Tibial nerve (tissue), 4 donors: ENCODE results near the gene ROS1. TPM values are rescaled to one million over a fixed set of nuclear protein-coding genes. Genes with fewer than 3 reads are reported as not detected.

Experiments used
- DNase-seq, 2 donors: peaks; one replicate each; pipeline ENCODE4 v3.0.0-alpha.2; 2019; ENCODE audit warnings: low spot score in 2 of 2
- H3K27ac ChIP-seq, 4 donors: fragments of 200-600 bp; sonication (generic) in 3 of 4; one replicate each; pipeline ENCODE4 v1.5.1; 2017 to 2019; ENCODE audit warnings: mild to moderate bottlenecking in 1 of 4
- H3K27me3 ChIP-seq, 2 donors: fragments of 200-600 bp; sonication (generic) in 1 of 2; one replicate each; pipeline versions ENCODE4 v1.5.1 to v1.6.0; 2017 to 2019
- H3K36me3 ChIP-seq, 3 donors: fragments of 200-600 bp; sonication (generic); one replicate each; pipeline ENCODE4 v1.5.1; 2018 to 2019
- H3K4me1 ChIP-seq, 4 donors: fragments of 200-600 bp; sonication (generic) in 3 of 4; one replicate each; pipeline ENCODE4 v1.5.1; 2017 to 2019
- H3K4me3 ChIP-seq, 4 donors: fragments of 200-600 bp; sonication (generic) in 3 of 4; one replicate each; pipeline ENCODE4 v1.5.1; 2017 to 2019; ENCODE audit warnings: mild to moderate bottlenecking in 1 of 4, moderate library complexity in 1 of 4
- H3K9me3 ChIP-seq, 4 donors: fragments of 200-600 bp; sonication (generic) in 3 of 4; one replicate each; pipeline ENCODE4 v1.5.1; 2017 to 2019
- CTCF ChIP-seq, 5 experiments: fragments of 200-600 bp in 3 of 5; fragments of 450-650 bp in 2 of 5; sonication (generic) in 3 of 5; IDR thresholded peaks; one replicate each; pipeline ENCODE4 v1.5.1; 2016 to 2019; ENCODE audit warnings: antibody characterized with exemption in 5 of 5, mild to moderate bottlenecking in 3 of 5, moderate library complexity in 2 of 5
- EP300 ChIP-seq, 2 donors: sonication (generic); formaldehyde crosslinking; IDR thresholded peaks; one replicate each; pipeline ENCODE4 v1.6.1; 2017; ENCODE audit warnings: antibody characterized with exemption in 2 of 2, mild to moderate bottlenecking in 1 of 2
- POLR2A ChIP-seq, 2 donors: fragments of 450-650 bp; IDR thresholded peaks; one replicate each; pipeline ENCODE4 v1.6.1; 2017; ENCODE audit warnings: antibody characterized with exemption in 2 of 2, mild to moderate bottlenecking in 2 of 2, moderate library complexity in 2 of 2
- WGBS, 2 donors: methylation state at CpG; one replicate each; pipeline ENCODE4 v1.1.5; 2018; 5-methylcytosine and 5-hydroxymethylcytosine counted together
- total RNA-seq, 4 donors: library from RNA; depleted of rRNA; stranded (reverse); fragments of >200 nt; gene quantifications; one replicate each; pipeline ENCODE4 v1.1.0, GENCODE V29; 2016

The ROS1 gene
- total RNA-seq, 4 donors from 2014 or later: not detected

GRCh38 chr6:117440706-117441525, 15.2 kb upstream of the ROS1 start:
- no peak overlapping the region for H3K4me3 ChIP-seq
- TF ChIP-seq CTCF (IDR thresholded peaks at IDR 0.05) (no peak), POLR2A (IDR thresholded peaks at IDR 0.05) (no peak), EP300 (IDR thresholded peaks at IDR 0.05) (no peak)
- no peak for DNase-seq
- H3K27me3 ChIP-seq: no peaks in the 10 kb centered on the region
- no peak overlapping the region for H3K27ac ChIP-seq
- WGBS, 2 donors: 80 to 85% methylated on average over 2 of the region's 2 CpGs
- no peaks in the 10 kb centered on the region for H3K9me3 ChIP-seq
- H3K36me3 ChIP-seq: no peaks in the 10 kb centered on the region
- H3K4me1 ChIP-seq: no peaks in the 10 kb centered on the region

GRCh38 chr6:117432273-117432672, 6.5 kb upstream of the ROS1 start:
- H3K27ac ChIP-seq: no peak overlapping the region
- H3K36me3 ChIP-seq: no peaks in the 10 kb centered on the region
- H3K4me1 ChIP-seq: no peaks in the 10 kb centered on the region
- no peaks in the 10 kb centered on the region for H3K9me3 ChIP-seq
- TF ChIP-seq CTCF (IDR thresholded peaks at IDR 0.05) (no peak), EP300 (IDR thresholded peaks at IDR 0.05) (no peak), POLR2A (IDR thresholded peaks at IDR 0.05) (no peak)
- no peak overlapping the region for H3K4me3 ChIP-seq
- 88 to 91% methylated on average over 1 of the region's 1 CpG for WGBS, 2 donors
- no peak for DNase-seq
- no peaks in the 10 kb centered on the region for H3K27me3 ChIP-seq

DNA sequence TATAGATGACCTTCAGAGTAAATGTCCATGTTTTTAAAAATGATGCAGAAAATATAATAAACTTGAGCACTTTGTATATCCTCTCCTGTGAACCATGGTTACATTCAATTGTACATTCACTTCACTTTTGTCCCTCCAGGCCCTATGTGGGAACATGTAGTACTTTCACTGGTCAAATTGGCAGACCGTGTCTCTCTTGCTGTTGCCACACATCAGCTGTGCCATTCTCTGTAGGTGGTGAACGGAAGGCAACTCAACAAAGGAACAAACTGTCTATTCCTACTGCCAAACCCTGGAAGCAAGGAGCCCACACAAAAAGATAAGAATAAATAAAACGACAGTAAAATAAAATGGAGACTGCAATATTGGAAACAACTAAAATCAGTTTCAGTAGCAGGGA, 2.0 kb downstream of the ROS1 start:
- TF ChIP-seq EP300 (IDR thresholded peaks at IDR 0.05) (peak in 1 of 2 donors; percentile 45), CTCF (IDR thresholded peaks at IDR 0.05) (no peak), POLR2A (IDR thresholded peaks at IDR 0.05) (no peak)
- no peaks in the 10 kb centered on the region for H3K27me3 ChIP-seq
- no peaks in the 10 kb centered on the region for H3K4me1 ChIP-seq
- H3K36me3 ChIP-seq: no peaks in the 10 kb centered on the region
- 54 to 57% methylated on average over 3 of the region's 3 CpGs for WGBS, 2 donors
- H3K27ac ChIP-seq: no peak overlapping the region
- H3K9me3 ChIP-seq: no peaks in the 10 kb centered on the region
- no peak for DNase-seq
- no peak overlapping the region for H3K4me3 ChIP-seq

DNA sequence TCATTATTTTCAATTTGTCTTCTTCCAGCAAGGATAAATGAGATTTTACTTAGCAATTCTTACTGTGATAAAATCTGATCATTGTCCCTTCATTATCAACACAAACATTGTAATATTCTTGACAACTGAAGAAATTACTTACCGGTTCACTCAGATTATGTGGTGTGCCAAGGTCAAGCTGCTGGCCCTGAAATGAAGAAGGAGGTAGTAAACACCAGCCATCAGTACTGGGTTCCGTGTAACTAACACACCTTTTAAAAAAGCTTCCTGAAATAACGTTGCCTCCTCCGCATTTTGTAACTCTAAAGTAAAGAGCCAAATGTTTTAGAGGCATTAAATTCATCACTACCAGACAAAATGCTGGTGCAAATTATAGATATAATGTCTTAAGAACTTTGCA, 7.4 kb downstream of the ROS1 start:
- Histone ChIP-seq H3K4me3 (no peak overlapping the region), H3K36me3 (no peaks in the 10 kb centered on the region), H3K9me3 (no peaks in the 10 kb centered on the region), H3K27ac (no peak overlapping the region), H3K4me1 (no peaks in the 10 kb centered on the region), H3K27me3 (no peaks in the 10 kb centered on the region)
- 74 to 79% methylated on average over 4 of the region's 4 CpGs for WGBS, 2 donors
- no peak for DNase-seq
- TF ChIP-seq EP300 (IDR thresholded peaks at IDR 0.05) (no peak), POLR2A (IDR thresholded peaks at IDR 0.05) (no peak), CTCF (IDR thresholded peaks at IDR 0.05) (no peak)

DNA sequence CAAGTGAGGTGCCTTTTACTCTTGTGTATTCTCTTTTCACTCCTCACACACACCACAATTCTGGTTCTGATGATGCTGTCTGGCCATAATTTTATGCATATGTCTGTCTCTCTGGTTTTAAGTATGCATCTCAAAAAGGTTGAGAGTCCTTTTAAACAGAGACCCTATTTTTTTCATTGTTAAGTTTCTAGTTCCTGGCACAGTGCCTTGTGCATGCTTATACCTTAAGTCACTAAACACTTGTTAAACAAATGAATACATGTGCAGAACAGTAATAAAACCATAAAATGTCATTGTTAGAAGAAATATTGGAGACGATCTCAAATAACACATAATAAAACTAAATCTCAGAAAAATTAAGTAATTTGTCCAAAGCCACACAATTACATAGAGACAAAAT, 7.9 kb downstream of the ROS1 start:
- DNase-seq: no peak
- Histone ChIP-seq H3K27me3 (no peaks in the 10 kb centered on the region), H3K36me3 (no peaks in the 10 kb centered on the region), H3K27ac (no peak overlapping the region), H3K4me1 (no peaks in the 10 kb centered on the region), H3K9me3 (no peaks in the 10 kb centered on the region), H3K4me3 (no peak overlapping the region)
- TF ChIP-seq POLR2A (IDR thresholded peaks at IDR 0.05) (no peak), CTCF (IDR thresholded peaks at IDR 0.05) (no peak), EP300 (IDR thresholded peaks at IDR 0.05) (no peak)
- WGBS, 2 donors: 63 to 68% methylated on average over 1 of the region's 1 CpG
